CD4-positive, alpha-beta T cell treated with Interleukin-4 for 1 hour (primary cell): ENCODE data around the gene ADCK1.
"Not testable (repeated sequence)": the region's sequence is repeated elsewhere in the genome, so short reads cannot be mapped to it uniquely, and the experiment has no call there.

ENCODE experiments used
- DNase-seq, 2 donors: peaks; one replicate each; pipeline ENCODE4 v3.0.0-alpha.2; 2020 to 2022

The ADCK1 gene

GRCh38 chr14:77866932-77867331 lies 67.0 kb downstream of the ADCK1 start:
- DNase-seq = no peak

DNA sequence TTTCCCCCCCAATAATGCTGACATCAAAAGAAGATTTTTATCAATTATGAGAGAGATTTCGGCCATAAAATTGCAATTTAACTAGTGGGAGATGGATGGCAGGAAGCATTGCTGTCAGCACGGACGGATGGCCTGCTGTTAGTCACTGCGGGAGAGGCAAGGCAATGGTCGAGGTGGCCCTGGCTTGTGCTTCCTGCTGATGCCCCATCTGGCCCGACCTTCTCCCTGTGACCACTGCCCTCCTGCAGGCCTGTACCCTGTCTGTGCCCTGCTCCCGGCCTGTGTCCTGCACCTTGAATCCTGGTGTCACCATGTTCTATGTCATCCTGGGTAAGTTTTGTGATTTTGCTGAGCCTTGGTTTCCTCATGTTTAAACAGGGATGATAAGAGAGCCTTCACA lies 67.6 kb downstream of the ADCK1 start:
- DNase-seq = no peak

- DNase-seq = no peak
Observed at GRCh38 chr14:77868552-77869285, 68.8 kb downstream of the ADCK1 start.

- DNase-seq = no peak
Observed at GRCh38 chr14:77869340-77869739, 69.4 kb downstream of the ADCK1 start.

DNA sequence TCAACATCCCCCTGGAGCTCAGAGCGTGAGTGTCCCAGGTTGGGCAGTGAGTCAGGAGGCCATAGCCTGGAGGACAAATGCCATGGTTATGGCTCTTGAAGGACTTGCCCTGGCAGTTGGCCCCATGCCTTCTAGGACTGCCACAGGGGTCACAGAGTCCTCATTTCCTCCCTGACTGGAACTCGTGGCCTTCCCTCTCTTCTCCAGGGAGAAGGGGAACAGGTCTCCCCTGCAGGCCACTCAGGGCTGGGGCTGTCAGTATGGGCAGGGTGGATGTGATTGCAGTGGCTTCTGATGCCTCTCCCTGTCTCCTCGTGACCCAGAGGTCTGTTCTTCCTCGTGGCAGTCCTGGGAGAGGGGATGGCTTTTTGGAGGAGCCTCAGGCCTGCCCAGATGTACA lies 70.7 kb downstream of the ADCK1 start:
- no peak for DNase-seq

- no peak for DNase-seq
Observed at GRCh38 chr14:77872152-77872551, 72.2 kb downstream of the ADCK1 start.

DNA sequence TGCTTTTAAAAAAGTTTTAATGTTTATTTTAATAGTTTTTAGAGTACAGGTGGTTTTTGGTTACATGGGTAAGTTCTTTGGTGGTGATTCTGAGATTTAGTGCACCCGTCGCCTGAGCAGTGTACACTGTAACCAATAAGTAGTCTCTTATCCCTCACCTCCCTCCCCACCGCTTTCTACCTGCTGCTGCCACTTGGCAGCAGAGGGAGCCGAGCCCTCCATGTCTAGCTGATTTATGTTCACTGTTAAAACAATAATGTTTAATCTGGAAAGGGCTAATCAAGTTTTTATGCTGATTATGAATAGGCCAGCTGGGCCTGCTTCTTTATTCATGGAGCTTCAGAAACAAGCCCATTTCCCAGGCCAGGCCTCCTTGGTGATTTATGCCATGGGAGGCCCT lies 73.1 kb downstream of the ADCK1 start:
- DNase-seq = no peak

DNA sequence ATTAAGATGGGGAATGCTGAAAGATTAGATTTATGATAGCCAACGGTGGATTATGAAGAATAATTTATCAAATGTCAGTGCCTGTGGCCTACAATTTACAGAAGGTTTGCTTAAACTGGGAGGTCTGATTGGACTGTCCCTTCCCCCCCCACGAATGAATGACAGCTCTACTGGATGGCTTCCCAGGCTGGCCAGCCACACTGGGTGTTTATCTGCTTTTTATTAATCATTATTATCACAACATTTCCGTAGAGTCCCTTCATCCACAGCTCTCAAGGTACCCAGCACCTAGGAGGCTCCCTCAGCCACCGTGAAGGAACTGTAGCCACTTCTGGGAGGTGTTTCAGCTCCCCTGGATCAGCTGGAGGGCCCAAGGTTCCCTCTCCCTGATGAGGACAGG lies 78.9 kb downstream of the ADCK1 start:
- DNase-seq = no peak

DNA sequence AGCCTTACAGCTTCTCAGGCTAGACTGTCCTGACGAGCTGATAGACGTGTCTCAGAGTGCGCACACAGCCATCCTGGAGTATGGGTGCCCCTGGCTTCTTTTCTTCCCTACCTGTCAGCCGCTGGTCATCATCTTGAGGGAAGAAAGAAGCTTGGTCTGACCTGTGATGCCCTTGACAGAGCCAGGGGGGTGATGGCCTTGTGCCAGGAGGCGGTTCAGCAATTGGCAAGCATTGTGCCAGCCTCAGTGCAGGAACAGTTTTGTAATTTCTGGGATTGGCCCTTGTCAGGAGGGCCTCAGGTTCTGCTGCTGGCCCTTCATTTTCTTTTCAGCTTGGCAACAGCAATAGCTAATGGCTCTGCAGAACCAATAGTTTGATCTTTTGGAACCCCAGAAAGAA lies 80.1 kb downstream of the ADCK1 start:
- DNase-seq = no peak

DNA sequence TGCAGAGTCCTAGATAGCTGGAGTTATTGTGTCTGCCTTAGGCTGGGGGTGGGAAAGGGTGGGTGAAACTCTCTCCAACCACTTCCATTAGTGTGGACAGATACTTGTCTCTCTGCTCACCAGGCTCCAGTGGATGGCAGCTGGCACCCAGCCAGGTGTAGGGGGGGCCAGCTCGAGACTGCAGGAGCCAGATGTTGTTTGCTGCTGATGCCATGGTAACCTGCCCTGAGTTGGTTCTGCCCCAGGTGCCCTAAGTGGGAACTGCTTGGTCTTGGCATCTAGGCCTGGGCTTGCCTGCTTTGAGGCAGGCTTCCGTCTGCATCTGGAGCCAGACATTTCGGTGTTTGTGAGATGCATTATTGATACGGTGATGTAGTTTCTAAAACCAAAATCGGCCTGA lies 82.2 kb downstream of the ADCK1 start:
- DNase-seq = no peak

DNA sequence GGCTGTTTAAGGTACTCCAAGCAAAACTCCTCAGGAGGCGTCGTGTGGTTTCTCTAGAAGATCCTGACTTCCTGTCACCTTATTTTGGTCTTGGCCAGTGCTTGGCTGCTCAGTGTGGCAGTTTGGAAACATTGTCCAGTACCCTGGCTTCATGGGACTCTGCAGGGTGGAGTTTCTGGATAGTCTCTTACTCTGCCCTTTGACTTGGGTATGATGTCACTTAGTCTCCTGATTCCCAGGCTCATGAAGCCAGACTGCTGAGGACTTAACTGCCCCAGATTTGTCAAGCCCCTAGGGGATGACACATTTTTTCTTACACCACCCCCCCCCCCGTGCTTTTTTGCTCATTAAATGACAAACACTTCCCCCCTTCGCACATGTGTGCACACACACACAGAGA lies 82.7 kb downstream of the ADCK1 start:
- DNase-seq = no peak

DNA sequence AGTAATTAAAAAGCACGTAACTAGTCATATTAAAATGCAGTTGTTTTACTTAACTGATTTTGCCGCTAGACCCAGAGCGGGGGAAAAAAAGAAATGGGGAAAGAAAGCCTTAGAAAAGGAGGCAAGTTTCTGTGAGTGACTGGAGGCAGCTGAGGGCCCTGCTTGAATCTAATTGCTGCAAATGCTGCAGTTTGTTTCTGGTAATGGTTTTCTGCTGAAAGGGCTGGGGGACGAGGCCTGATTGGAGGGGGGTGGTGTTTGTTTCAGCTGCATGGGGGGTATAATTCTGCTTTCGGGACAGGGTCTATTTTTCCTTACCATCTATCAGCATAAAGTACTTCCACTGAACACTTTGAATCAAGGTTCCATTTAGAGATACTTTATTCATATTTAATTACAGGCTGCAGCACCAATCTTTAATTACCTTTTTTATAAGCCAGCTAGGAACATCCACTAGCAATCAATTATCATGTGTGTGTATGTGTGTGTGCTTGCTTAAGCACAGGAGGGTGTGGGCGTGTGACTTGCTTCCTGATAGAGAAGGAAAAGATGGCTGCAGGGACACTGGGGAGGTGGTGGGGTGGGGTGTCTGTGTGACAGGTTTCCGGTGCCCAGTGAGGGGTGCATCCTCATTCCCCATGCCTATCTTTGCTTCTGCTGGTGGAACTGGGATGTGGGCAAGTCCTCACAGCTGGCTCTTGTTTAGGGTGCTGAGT lies 83.4 kb downstream of the ADCK1 start:
- DNase-seq = no peak

- no peak for DNase-seq
Observed at GRCh38 chr14:77883847-77884238, 83.9 kb downstream of the ADCK1 start.

- DNase-seq = no peak
Observed at GRCh38 chr14:77885367-77885766, 85.5 kb downstream of the ADCK1 start.

DNA sequence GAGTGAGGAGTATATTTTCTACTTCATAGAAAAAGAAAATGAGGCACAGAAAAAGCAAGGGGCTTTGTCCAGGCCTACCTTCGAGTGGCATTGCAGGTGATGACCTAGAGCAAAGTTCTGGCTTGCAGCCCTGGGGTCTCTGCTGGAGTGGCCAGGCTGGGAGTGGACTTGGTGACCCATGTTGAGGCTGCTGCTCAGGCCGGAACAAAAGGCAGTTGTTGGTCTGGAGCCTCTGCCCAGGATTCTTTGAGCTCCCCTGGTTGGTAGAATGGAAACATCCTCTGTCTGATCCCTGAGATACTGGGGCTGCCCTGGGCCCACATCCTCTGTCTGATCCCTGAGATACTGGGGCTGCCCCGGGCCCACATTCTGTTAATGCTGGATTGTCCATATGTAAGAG lies 86.1 kb downstream of the ADCK1 start:
- no peak for DNase-seq

- DNase-seq = not testable (repeated sequence)
Observed at GRCh38 chr14:77888903-77889302, 89.0 kb downstream of the ADCK1 start.

DNA sequence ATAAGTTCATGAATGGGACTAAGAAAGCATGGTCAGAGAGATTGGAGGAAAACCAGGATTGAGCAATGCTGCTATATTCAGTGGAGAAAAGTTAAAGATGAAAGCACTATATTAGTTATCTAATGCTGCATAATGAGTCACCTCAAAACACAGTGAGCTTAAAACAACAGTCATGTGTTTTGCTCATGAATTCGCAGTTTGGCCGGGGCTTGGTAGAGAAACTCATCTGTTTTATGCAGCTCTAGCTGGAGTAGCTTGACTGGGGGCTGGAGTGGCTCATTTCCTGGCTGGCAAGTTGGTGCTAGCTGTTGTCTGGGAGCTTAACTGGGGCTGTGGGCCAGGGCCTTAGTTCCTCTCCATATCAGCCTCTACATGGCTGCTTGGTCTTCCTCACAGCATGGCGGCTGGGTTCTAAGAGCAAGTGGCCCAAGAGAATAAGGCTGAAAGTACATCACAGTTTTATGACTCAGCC lies 90.1 kb downstream of the ADCK1 start:
- no peak for DNase-seq

DNA sequence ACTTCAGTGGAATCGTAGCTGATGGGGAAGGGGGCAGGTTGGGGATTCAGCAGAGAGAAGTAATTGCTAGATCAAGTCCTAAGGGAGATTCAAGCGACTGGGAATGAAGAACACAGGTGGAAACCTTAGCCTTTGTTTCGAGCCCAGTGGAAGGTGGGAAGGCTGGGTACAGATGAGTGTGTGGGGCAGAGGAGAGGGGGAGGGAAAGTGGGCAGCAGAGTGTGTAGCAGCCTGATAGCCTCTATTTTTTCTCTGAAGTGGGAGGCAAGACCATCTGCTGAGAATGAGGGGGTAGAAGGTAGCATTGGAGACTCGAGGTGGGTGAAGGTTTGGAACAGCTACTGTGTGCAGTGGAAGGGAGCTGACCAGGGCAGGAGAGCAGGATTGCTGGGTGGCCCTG lies 91.0 kb downstream of the ADCK1 start:
- DNase-seq = no peak

- DNase-seq = no peak
Observed at GRCh38 chr14:77892381-77892871, 92.5 kb downstream of the ADCK1 start.

- no peak for DNase-seq
Observed at GRCh38 chr14:77892890-77893484, 93.1 kb downstream of the ADCK1 start.

DNA sequence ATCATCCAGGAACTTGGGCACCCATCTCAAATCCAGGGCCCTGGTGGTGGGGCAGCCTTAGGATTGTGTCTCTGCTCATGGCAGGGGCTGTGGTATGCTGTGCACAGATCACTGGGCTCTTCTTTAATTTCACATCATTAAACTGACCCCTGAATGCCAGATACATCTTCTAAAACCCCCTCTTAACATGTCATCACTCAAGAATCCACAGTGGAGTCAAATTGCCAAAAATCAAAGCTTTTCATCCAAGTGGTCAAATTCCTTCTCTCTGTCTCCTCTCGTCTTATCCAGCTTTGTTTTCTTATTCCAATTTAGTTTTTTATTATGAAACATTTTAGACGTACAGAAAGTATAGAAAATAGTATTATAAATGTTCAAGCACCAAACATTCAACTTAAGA lies 97.5 kb downstream of the ADCK1 start:
- no peak for DNase-seq

- DNase-seq = no peak
Observed at GRCh38 chr14:77902811-77903210, 102.9 kb downstream of the ADCK1 start.

DNA sequence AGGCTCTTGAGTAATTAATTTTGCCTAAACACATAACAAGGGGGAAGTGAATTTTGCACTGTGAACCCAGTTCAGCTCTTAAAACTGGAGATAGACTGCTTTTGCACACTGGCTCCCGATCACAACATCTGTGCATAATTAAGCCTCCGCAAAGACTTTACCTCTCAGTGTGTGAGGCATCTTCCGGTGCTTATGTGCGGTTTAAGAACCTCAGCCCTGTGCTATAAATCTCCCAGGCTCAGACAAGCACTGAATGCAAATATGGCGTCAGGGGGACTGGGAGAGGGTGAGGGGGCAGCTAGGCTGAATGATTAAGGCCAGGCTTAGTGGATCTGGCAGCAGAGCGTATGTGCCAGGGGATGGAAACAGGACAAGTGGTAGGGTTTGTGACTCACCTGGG lies 103.3 kb downstream of the ADCK1 start:
- DNase-seq = no peak
